ENCODE measurements around the gene RBMX2.

RBMX2 gene

DNA sequence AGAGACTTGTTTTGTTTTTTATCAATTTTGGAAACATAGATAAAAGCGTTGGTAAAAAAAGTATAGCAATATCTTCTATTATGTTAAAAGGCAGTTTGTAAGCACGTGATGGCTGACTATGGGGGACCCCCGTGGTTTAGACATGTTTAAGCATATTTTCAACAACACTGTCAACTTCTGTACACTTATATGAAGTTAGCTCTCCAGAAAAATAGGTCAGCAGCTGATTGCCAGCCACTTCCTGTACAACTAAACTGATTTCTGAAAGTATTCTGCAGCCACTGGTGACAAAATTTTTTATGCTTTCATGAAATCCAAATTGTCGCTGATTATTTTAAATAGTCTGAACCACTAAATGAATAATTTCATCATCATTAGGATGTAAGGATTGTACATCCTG, 45.2 kb downstream of the RBMX2 start:
- DNase-seq = no peak

Data from NCI-H345 (cell line).